ENCODE data around the gene MKNK1. TPM values are rescaled to one million over a fixed set of nuclear protein-coding genes. Genes with fewer than 3 reads are reported as not detected.
"Not testable (repeated sequence)": the region's sequence is repeated elsewhere in the genome, so short reads cannot be mapped to it uniquely, and the experiment has no call there.

MKNK1 gene
- total RNA-seq, result 19.7 and 22.1 TPM in 2 replicates

DNA sequence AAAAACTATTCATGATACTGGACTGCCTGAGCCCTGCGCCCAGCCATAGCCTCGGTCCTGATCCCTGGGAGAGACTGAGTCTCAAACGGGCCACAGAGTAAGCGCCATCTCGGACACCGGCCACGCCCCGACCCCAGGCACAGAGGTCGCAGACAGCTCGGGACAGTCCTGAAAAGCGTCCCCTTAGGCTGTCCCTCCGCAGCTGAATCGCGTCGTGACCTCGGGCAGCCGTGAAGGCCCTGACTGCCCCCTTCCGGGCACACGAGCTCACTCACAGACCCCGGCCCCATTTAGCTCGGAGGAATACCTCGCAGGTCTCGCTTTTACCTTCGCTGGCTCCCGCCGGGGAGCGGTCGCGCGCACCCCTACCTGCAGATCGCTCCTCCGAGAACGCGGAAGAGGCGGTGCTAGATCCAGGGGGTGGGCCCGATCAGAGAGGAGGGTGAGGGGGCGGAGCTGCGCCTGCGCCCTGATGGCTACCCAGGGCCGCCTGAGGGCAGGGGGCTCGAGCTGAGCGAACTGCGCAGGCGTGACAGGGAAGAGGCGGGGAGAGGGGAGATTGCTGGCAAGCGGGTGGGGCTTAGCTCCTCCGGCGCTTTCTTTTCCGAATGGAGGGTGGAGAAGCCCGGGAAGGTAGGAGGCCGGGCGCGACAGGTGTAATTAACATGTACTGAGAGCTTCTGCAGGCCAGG, at the start of gene MKNK1:
TSS of gene MKNK1 (minus strand) at position 411 of the 692 bp plus-strand sequence. CDS start 20,941 bp downstream, outside the sequence.
- peak; percentile 61 for DNase-seq (ENCODE audit: low read depth, low spot score)

DNA sequence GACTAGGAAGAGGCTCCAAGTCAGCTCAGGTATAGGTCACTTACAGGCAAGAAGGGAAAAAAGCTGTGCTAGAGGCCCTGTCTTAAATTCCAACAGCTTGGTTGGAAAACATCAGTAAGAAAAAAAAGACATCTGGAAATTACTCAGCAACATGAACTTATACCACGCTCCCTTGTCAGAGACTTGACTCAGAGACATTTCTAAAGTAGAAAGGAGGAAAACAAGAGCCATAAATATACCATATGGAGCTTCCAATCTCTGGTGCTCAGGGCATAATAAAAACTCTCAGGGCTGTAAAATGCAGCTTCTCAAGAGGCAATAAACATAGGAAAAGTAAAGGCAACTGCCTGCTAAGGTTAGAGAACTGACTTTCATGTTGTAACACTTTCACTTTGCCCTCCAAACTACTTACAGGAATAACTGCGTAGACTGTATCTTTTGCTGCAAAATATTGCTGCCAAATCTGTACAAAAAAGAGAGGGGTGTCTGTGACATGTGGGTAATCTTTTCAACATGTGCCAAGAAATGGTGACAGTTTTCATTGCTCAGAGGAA, 49.4 kb upstream of the MKNK1 start:
- no peak for DNase-seq (ENCODE audit: low read depth, low spot score)

DNA sequence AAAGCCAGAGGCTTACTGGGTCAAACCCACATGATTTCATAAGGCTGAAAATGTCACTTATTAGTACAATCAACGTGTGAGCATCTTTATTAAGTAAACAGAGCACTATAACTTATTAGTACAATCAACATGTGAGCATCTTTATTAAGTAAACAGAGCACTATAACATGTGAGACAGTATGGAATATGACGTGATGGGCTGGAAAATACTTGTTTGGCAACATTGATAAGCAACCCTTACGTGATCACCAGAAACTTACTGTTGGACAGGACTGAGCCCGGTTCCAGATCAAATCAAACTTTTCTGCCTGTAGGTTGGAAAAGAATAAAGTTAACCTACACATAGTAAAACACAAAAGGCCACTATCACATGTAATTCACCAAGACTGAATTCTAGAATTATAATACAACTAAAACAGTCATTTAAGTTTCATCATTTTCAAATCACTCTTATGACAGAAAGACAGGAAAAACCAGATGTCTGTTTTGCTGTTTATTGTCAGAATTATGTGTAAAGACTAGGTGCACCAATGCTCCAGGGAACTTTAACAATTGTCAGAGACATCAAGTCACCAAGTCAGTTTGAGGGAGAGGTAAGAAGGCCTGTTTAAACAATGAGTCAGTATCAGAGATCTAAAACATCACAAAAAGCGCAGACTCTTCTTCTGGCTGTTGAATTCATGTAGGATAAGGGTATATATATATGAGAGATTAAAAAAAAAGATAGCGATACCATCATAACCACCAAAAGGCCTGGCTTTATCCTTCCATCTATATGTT, 48.4 kb upstream of the MKNK1 start:
- DNase-seq (ENCODE audit: low read depth, low spot score), result no peak

DNA sequence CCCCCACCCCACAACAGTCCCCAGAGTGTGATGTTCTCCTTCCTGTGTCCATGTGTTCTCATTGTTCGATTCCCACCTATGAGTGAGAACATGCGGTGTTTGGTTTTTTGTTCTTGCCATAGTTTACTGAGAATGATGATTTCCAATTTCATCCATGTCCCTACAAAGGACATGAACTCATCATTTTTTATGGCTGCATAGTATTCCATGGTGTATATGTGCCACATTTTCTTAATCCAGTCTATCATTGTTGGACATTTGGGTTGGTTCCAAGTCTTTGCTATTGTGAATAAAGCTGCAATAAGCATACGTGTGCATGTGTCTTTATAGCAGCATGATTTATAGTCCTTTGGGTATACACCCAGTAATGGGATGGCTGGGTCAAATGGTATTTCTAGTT, 47.1 kb upstream of the MKNK1 start:
- DNase-seq (ENCODE audit: low read depth, low spot score), result not testable (repeated sequence)

DNA sequence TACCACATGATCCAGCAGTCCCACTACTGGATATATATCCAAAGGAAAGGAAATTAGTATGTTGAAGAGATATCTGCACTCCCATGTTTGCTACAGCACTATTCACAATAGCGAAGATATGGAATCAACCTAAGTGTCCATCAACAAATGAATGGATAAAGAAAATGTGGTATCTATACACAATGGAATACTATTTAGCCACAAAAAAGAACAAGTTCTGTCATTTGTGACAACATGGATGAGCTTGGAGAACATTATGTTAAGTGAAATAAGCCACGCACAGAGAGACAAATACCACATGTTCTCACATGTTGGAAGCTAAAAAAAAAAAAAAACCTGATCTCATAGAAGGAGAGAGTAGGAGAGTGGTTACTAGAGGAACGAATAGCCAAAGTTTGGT, 46.4 kb upstream of the MKNK1 start:
- DNase-seq (ENCODE audit: low read depth, low spot score), result no peak

DNA sequence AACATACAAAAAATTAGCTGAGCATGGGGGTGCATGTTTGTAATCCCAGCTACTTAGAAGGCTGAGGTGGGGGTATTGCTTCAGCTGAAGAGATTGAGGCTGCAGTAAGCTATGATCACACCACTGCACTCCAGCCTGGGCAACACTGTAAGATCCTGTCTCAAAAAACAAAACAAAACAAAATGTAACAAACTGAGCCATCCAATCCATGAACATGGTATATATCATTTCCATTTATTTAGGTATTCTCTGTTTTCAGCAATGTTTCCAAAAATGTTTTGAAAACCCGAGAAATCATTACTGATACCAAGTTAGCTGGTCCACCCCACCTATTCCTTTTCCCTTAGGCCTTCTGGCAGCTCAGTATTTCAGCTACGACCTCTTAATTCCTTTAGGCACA, 45.7 kb upstream of the MKNK1 start:
- DNase-seq (ENCODE audit: low read depth, low spot score), result no peak

DNA sequence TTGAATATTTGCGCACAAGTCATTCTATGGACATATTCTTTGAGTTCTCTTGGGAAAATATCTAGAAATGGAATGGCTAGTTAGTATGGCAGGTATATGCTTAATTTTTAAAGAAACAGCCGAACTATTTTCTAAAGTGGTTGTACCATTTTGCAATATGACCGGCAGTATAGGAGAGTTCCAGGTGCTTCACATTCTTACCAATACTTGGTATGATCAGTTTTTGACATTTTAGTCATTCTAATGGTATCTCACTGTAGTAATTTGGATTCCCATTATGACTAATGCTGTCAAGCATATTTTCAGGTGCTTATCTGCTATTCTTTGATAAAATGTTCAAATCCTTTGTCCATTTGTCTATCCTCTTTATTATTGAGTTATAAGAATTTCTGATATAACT, 43.5 kb upstream of the MKNK1 start:
- no peak for DNase-seq (ENCODE audit: low read depth, low spot score)

DNA sequence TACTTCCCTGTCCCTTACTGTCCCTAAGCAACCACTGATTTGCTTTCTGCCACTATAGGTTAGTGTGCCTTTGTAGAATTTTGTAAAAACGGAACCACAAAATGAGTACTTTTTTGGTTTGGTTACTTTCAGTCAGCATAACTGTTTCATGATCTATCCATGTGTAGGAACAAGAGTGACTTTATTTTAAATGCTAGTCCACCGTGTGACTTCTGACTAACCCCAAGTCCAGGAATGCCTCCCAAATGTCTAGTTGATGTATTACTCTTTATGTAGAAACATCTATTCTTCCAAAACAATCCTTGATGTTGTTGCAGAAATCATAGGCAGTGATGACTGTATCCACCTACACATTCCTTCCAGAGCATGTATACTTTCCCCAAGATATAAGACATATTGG, 42.8 kb upstream of the MKNK1 start:
- DNase-seq (ENCODE audit: low read depth, low spot score), result no peak

DNA sequence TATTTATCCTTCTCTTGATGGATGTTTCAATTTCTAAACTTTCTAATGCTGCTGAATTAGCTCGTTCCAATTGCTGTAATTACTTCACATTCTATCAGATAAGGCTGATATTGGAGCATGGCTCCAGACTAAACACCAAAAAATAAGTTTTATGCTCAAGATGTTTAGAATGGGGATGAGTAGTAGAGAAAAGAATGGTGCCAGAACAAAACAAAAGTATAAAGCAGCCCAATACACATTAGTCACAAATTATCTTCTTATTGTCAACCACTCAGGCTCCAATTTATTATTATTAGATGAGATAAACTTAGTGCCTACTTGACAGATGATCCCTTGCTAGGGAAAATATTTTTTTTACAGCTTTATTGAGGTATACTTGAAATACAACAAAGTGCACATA, 42.3 kb upstream of the MKNK1 start:
- DNase-seq (ENCODE audit: low read depth, low spot score), result no peak

DNA sequence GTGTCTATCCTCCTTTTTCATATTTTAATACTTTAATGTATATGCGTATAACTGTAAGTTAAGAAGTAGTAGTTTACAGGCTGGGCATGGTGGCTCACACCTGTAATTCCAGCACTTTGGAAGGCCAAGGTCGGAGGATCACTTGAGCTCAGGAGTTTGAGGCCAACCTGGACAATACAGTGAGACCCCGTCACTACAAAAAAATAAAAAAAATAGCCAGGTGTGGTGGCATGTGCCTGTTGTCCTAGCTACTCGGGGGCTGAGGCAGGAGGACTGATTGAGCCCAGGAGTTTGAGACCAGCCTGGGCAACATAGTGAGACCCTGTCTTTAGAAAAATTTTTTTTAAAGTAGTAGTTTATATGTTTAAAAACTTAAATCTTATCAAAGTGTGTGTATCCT, 41.7 kb upstream of the MKNK1 start:
- DNase-seq (ENCODE audit: low read depth, low spot score), result no peak

DNA sequence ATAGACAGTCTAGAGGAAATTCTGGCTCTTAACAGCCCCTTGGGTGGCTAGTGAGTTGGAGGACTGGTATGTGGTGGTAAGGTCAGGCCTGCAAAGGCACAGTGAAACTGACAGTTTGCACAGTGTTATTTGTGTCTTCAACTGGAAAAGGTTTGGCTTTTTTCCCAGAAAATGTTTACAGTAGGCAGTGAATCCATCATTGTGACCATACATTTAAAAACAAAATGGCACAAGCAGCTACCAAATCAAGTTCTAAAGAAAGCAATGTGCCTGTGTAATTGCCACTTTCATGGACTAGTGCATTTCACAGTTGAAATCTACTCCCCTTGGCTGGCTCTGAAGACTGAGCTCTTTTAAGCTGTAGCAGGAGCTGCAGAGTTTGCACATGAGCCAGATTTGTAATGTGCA, 39.3 kb upstream of the MKNK1 start:
- peak; percentile 20 for DNase-seq (ENCODE audit: low read depth, low spot score)

DNA sequence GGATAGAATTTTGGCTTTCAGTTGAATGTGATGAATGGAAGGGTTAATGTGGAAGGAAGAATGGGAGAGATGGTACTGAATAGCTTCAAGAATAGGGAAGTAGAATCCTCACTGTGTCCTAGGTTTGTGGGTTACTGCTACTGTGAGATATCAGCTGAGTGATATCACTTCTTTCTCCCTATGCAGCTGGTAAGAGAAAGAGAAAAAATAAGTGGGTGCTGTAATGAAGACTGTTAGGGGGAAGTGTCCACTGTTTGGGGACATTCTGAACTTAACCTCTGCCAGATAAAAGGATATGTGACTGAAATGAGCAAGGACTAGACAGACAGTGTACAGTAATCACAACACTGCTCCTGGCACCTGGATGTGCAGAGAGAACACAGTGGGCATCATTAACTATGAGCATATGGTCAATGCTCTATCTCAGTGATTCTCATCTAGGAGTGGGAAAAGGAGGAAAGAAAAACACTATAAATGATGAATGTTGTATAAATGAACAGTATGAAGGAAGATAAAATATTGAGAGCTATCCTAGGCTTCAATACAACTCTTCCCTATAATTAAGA, 38.1 kb upstream of the MKNK1 start:
- no peak for DNase-seq (ENCODE audit: low read depth, low spot score)

DNA sequence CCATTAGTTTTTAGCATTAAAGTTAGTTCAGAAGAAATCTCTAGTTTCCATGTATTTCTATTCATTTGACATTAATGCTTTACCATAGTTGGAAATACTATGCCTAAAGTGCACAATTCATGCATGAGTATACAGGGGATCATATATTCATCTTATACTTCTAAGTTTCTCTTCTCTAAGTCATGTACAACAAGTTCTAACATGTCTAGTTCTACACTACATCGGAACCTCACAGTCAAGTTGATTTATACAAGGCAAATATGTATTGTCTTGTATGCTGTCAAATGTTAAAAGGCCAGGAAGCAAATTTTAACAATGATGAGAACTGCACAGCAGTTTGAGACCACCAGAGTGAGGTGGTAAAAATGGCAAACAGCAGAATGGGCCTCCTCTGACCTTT, 35.5 kb upstream of the MKNK1 start:
- no peak for DNase-seq (ENCODE audit: low read depth, low spot score)

DNA sequence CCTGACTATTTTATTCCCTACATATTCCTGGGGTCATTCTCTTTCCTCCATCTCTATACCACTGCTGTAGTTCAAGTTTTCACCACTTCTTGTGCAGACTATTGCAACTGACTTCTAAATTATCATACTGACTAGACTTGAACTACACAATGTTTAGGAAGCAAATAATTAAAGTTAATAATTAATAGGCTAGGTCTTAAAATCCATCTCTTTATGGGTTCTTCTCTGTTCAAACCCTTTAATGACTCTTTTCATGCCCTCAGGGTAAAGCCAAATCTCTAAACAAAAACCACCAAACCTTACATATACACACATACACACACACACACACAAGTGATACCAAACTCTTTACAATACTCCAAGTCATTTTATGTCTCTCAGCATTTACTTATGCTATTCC, 34.9 kb upstream of the MKNK1 start:
- no peak for DNase-seq (ENCODE audit: low read depth, low spot score)

DNA sequence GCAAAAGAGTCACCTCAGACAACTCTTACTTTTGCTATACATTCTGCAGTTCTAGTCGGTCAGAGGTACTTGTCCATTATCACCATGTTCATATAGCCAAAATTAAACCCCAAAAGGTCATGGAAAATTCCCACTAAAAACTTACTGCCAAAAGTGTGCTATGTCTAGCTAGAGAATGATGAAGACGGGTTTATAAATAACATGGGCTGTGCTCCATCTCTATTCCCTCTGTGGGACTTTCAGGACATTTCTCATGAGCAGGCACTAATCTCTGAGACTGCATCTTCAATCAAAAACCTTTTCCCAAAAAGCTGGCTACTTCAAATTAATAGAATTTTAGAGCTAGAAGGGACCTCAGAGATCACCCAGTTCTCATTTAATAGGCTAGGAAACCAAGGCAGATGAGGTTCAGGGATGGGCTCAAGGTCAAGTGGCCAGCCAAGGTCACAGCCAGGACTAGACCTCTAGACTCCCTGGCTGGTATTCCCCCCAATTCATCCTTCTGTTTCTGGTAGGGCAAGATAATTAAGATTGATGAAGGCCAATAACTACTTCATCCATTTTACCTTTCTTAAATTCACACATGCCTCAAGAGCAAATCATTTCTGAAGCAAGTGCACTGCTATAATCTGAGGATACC, 33.5 kb upstream of the MKNK1 start:
- DNase-seq (ENCODE audit: low read depth, low spot score), result no peak

DNA sequence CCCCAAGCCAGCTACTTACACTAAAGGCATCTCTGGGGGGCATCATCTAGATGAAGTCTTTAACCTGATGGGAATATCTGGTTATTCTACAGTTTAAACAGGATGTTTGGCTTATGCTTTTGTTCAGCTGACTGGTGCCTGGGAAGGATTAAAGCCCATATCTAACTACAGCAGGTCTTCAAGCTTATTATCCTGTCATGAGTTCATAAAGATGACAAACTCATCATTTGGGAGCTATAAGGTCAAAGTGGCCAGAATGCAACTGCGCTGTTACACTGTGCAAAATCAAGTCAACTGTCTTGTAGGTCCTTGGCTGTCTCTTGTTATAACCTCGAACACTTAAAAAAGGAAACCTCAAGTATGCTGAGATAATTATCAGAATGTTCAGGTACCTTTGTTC, 31.1 kb upstream of the MKNK1 start:
- DNase-seq (ENCODE audit: low read depth, low spot score), result no peak

DNA sequence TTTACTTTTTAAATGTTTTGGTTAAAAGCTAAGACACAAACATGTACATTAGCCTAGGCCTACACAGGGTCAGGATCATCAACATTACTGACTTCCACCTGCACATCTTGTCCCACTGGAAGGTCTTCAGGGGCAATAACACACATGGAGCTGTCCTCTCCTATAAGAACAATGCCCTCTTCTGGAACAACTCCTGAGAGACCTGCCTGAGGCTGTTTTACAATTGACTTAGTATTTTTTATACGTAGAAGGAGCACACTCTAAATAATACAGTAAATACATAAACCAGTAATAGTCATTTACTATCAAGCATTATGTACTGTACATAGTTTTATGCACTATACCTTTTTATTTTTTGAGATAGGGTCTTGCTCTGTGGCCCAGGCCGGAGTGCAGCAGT, 26.7 kb upstream of the MKNK1 start:
- DNase-seq (ENCODE audit: low read depth, low spot score), result no peak

DNA sequence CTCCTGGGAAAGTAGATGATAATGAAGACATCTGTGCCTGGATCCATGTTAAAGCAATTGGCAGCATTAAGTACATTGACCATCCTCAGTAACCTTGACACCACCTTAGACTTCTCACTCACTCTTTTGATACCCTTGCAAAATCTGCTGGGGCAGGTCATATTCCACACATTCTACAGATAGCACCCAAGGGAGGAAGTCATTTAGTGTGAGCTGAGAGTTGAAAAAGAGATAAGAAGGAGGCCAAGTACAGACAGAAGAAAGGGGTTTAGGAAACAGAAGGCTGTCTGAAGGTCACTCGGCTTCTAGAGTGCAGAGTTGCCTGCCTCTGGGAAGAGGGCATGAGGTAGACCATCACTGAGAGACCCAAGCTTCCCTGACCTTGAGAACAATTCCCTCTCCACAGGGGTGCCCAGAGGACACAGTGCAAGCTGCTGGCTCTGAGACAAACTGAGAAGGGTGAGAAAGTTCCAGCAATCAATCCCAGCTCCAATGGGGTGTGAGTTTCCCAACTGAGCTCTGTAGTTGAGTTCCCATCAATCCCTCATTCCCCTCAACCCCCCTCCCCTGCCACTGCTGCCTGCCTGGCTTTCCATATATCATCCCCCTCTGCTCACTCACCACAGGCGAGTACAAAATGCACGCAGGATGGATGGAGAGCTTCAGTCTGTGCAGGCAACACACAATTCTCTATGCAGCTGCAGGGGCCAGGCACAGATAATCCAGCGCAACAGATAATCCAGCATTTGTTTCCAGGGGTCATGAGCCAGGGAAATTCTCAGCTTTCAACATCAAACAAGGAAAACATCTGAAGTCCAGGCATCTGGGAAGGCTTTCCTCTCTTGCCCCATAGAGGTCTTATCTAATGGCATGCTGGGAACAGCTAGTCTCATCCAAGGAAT, 19.9 kb upstream of the MKNK1 start:
- DNase-seq (ENCODE audit: low read depth, low spot score), result no peak

DNA sequence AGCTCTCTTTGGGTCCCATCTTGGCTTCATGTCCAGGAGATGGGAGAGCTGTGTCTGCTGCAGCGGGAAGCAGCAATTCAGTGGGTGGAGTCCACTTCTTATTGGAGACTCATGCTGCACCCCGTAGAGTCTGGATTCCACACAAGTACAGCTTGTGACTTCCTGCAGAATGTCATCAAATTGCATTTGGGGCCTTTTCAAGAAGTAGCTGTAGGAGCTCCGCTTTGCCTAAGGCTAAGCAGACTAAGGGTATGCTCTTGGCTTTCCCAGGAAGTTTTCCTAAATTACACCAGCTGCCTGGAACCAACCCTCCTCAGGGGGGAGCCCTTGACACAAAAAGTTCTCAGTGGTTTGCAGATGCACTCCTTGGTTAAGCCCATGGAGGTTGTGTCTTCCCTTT, 18.3 kb upstream of the MKNK1 start:
- DNase-seq (ENCODE audit: low read depth, low spot score), result no peak

DNA sequence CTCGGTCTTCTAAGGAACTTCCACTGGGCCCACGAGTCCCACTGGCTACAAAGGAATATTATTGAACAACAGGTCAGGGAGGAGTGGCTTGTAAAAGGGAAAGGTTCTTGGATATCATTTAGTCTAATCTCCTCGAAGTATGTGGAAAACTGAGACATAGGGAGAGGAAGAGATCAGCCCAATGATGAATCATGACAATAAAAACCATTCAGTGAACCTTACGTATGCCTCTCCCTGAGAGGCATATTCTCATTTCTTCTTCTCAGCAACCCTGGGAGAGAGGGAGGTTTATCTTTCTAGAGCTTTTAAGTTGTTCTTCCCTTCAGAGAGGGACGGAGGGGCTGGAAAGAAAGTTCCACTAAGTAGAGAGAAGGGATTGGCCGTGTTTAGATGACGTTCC, 17.9 kb upstream of the MKNK1 start:
- DNase-seq (ENCODE audit: low read depth, low spot score), result no peak
